PC-3 (cell line): ENCODE measurements around the gene SOX1. TPM values are rescaled to one million over a fixed set of nuclear protein-coding genes. Genes with fewer than 3 reads are reported as not detected.

Experiments used
- ATAC-seq: fragments of 200-7000 bp; cut with Tn5 transposase; 2 replicates; pipeline ENCODE4 v1.9.1; 2020; ENCODE audit warnings: mild to moderate bottlenecking, moderate library complexity
- Bru-seq: library from RNA; stranded (reverse); fragments of 400-500 nt; gene quantifications from one replicate; lab custom pipeline; 2021; lab: Mats Ljungman, UMichigan
- BruChase-seq, 2 experiments: library from RNA; stranded (reverse); fragments of 400-500 nt; gene quantifications; one replicate each; lab custom pipeline; 2021; lab: Mats Ljungman, UMichigan
- BruUV-seq: library from RNA; stranded (reverse); fragments of 400-500 nt; replicated peaks from 2 replicates; lab custom pipeline; 2021; lab: Mats Ljungman, UMichigan
- CTCF ChIA-PET: fragments of 300-600 bp; sonication (Branson Sonifier 250); formaldehyde crosslinking; loops from one replicate; lab custom pipeline; 2022; ENCODE audit warnings: antibody characterized with exemption; lab: Charles Lee
- POLR2A ChIA-PET: fragments of 300-600 bp; sonication (Branson Sonifier 250); formaldehyde crosslinking; loops from one replicate; lab custom pipeline; 2022; ENCODE audit warnings: antibody characterized with exemption; ENCODE audit not compliant: unreplicated experiment; lab: Charles Lee
- DNase-seq: peaks from one replicate; pipeline ENCODE4 v3.0.0-alpha.2; 2015
- H2AFZ ChIP-seq: fragments of 300-600 bp; sonication (generic); 2 replicates; pipeline ENCODE4 v1.6.0; 2016; ENCODE audit warnings: antibody characterized with exemption, low read length
- H3F3A ChIP-seq: fragments of 300-600 bp; sonication (generic); one replicate; pipeline ENCODE4 v1.6.0; 2017; ENCODE audit warnings: antibody characterized with exemption, low read length, control low read depth, mild to moderate bottlenecking; ENCODE audit not compliant: unreplicated experiment
- H3K27ac ChIP-seq: fragments of 300-600 bp; sonication (generic); 2 replicates; pipeline ENCODE4 v1.5.1; 2016; ENCODE audit warnings: mild to moderate bottlenecking, low read length
- H3K27me3 ChIP-seq: fragments of 300-600 bp; sonication (generic); 2 replicates; pipeline ENCODE4 v1.6.1; 2016; ENCODE audit warnings: low read length, mixed read lengths
- H3K36me3 ChIP-seq: fragments of 300-600 bp; sonication (generic); 2 replicates; pipeline ENCODE4 v1.6.1; 2016; ENCODE audit warnings: low read depth, mixed run types, low read length, mixed read lengths
- H3K4me1 ChIP-seq: fragments of 300-600 bp; sonication (generic); 2 replicates; pipeline ENCODE4 v1.5.1; 2016; ENCODE audit warnings: low read length; ENCODE audit not compliant: insufficient read depth
- H3K4me2 ChIP-seq: fragments of 300-600 bp; sonication (generic); 2 replicates; pipeline ENCODE4 v1.6.0; 2016; ENCODE audit warnings: low read length
- H3K4me3 ChIP-seq: fragments of 300-600 bp; sonication (generic); 2 replicates; pipeline ENCODE4 v1.5.1; 2016; ENCODE audit warnings: mild to moderate bottlenecking, low read length, mixed read lengths
- H3K79me2 ChIP-seq: fragments of 300-600 bp; sonication (generic); 2 replicates; pipeline ENCODE4 v1.6.1; 2017; ENCODE audit warnings: low read length, mixed read lengths
- H3K9ac ChIP-seq: fragments of 300-600 bp; sonication (generic); 2 replicates; pipeline ENCODE4 v1.6.0; 2016; ENCODE audit warnings: mild to moderate bottlenecking, low read length
- H3K9me2 ChIP-seq: fragments of 300-600 bp; sonication (generic); replicated peaks from 2 replicates; pipeline ENCODE4 v1.6.1; 2016; ENCODE audit warnings: mixed run types, low read length, mixed read lengths
- H3K9me3 ChIP-seq: fragments of 300-600 bp; sonication (generic); 2 replicates; pipeline ENCODE4 v1.6.1; 2016; ENCODE audit warnings: low read length, mixed read lengths
- H4K20me1 ChIP-seq: fragments of 300-600 bp; sonication (generic); 2 replicates; pipeline ENCODE4 v1.6.1; 2016; ENCODE audit warnings: low read length, mixed read lengths
- CTCF ChIP-seq: fragments of 300-600 bp; sonication (generic); conservative IDR thresholded peaks from 2 replicates; pipeline ENCODE4 v1.5.1; 2017; ENCODE audit warnings: antibody characterized with exemption, low read depth, mild to moderate bottlenecking, low read length
- EZH2 ChIP-seq: fragments of 300-600 bp; sonication (generic); IDR thresholded peaks from one replicate; pipeline ENCODE4 v1.6.1; 2017; ENCODE audit warnings: antibody characterized with exemption, mild to moderate bottlenecking, low read length; ENCODE audit not compliant: unreplicated experiment
- EZH2phosphoT487 ChIP-seq: fragments of 300-600 bp; sonication (generic); IDR thresholded peaks from 2 replicates; pipeline ENCODE4 v1.6.1; 2018; ENCODE audit warnings: mild to moderate bottlenecking, antibody characterized with exemption, low read length, borderline replicate concordance
- intact Hi-C: fragments of 100-400 bp; cut with micrococcal nuclease; formaldehyde crosslinking; loops from 2 replicates; pipeline ENCODE4 v1.9.0; 2023
- long read RNA-seq: library from polyadenylated mRNA; unstranded; transcript quantifications from one replicate; pipeline ENCODE4 v2.0.0, GENCODE V29; 2021; ENCODE audit not compliant: unreplicated experiment
- total RNA-seq: library from RNA; depleted of rRNA; stranded (reverse); fragments of >200 nt; gene quantifications from 2 replicates; pipeline ENCODE4 v1.2.3, GENCODE V29; 2014; rRNA removed

The SOX1 gene
- not detected in 2 replicates for total RNA-seq
- Bru-seq, nascent RNA, result not detected
- BruChase-seq, experiment 1, labeled RNA remaining after a 6-hour chase, result not detected
- BruChase-seq, experiment 2, labeled RNA remaining after a 2-hour chase, result not detected
- long read RNA-seq, result 0 reads

GRCh38 chr13:112067116-112067741, at the start of gene SOX1:
Gene SOX1 (plus strand): TSS chr13:112067149. CDS start chr13:112067659, 510 bp downstream.
- H3K36me3 ChIP-seq, result no peaks in the 10 kb centered on the region
- no peak within 1 kb of the TSS for H3K4me3 ChIP-seq
- H3K9me3 ChIP-seq, result no peaks in the 10 kb centered on the region
- DNase-seq (no peak), ATAC-seq (no peak)
- no TSS peak for BruUV-seq
- no peaks in the 10 kb centered on the region for H3K4me1 ChIP-seq
- H4K20me1 ChIP-seq, result no peaks in the 10 kb centered on the region
- TF ChIP-seq EZH2 (no peak), EZH2phosphoT487 (no peak), CTCF (no peak)
- ChIA-PET CTCF (no interaction called here), POLR2A (no interaction called here)
- H3K27me3 ChIP-seq, result peaks cover 10% of the 10 kb centered on the region; the same call in 1 of the 2 replicates
- no peaks in the 10 kb centered on the region for H3K9me2 ChIP-seq
- H3K27ac ChIP-seq, result no peak within 1 kb of the TSS
- intact Hi-C loops, result no loop called here
- no peak within 1 kb of the TSS for H3K4me2 ChIP-seq
- no peak within 1 kb of the TSS for H2AFZ ChIP-seq
- no peak within 1 kb of the TSS for H3K9ac ChIP-seq
- H3F3A ChIP-seq, result no peaks in the 10 kb centered on the region
- H3K79me2 ChIP-seq, result no peaks in the 10 kb centered on the region

- no peak for DNase-seq
- TF ChIP-seq CTCF (no peak), EZH2 (no peak), EZH2phosphoT487 (no peak)
- Histone ChIP-seq H3K27me3 (no peaks in the 10 kb centered on the region; the same call in 1 of the 2 replicates), H3K4me3 (no peak overlapping the region), H3K4me2 (no peak overlapping the region), H3K9ac (no peak overlapping the region), H3K9me3 (no peaks in the 10 kb centered on the region), H2AFZ (no peak overlapping the region), H3F3A (no peaks in the 10 kb centered on the region), H3K79me2 (no peaks in the 10 kb centered on the region), H4K20me1 (no peaks in the 10 kb centered on the region), H3K9me2 (no peaks in the 10 kb centered on the region), H3K27ac (no peak overlapping the region), H3K36me3 (no peaks in the 10 kb centered on the region), H3K4me1 (no peaks in the 10 kb centered on the region)
- intact Hi-C loops, result no loop called here
- POLR2A ChIA-PET, result no interaction called here
- CTCF ChIA-PET, result no interaction called here
- no peak for ATAC-seq
- BruUV-seq, result no TSS peak
Observed at GRCh38 chr13:112024577-112024976, 42.4 kb upstream of the SOX1 start.

GRCh38 chr13:112027250-112027649, 39.7 kb upstream of the SOX1 start:
- Histone ChIP-seq H4K20me1 (no peaks in the 10 kb centered on the region), H3K9me3 (no peaks in the 10 kb centered on the region), H3K27ac (no peak overlapping the region), H3F3A (no peaks in the 10 kb centered on the region), H2AFZ (no peak overlapping the region), H3K79me2 (no peaks in the 10 kb centered on the region), H3K9ac (no peak overlapping the region), H3K4me3 (no peak overlapping the region), H3K4me1 (no peaks in the 10 kb centered on the region), H3K9me2 (no peaks in the 10 kb centered on the region), H3K27me3 (no peaks in the 10 kb centered on the region; the same call in 1 of the 2 replicates), H3K36me3 (no peaks in the 10 kb centered on the region), H3K4me2 (no peak overlapping the region)
- CTCF ChIA-PET, result no interaction called here
- DNase-seq, result no peak
- POLR2A ChIA-PET, result no interaction called here
- ATAC-seq, result no peak
- BruUV-seq, result no TSS peak
- no peak for TF ChIP-seq EZH2
- TF ChIP-seq CTCF, result no peak
- no peak for TF ChIP-seq EZH2phosphoT487
- intact Hi-C loops, result no loop called here
